HuH-7.5 (cell line): ENCODE measurements around the gene FAM228B.
"Not testable (repeated sequence)": the region's sequence is repeated elsewhere in the genome, so short reads cannot be mapped to it uniquely, and the experiment has no call there.

Source experiments
- DNase-seq: peaks from one replicate; pipeline ENCODE4 v3.0.0; 2011; ENCODE audit warnings: low spot score

FAM228B gene

DNA sequence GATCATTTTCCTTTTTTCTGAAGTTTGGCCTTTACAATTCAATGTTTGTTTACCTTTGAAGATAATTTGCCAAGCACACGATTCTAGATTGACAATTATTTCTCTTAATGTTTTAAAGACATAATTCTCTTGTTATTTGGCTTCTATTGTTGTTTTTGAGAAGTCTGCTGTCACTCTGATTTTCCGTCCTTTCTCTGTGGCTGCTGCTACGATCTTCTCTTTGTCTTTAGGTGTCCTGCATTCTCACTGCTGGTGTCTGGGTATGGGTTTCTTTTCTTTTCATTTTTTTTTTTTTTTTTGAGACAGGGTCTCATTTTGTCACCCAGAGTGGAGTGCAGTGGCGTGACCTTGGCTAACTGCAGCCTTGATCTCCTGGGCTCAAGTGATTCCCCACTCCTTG is 36.4 kb downstream of the FAM228B start:
- DNase-seq = no peak

DNA sequence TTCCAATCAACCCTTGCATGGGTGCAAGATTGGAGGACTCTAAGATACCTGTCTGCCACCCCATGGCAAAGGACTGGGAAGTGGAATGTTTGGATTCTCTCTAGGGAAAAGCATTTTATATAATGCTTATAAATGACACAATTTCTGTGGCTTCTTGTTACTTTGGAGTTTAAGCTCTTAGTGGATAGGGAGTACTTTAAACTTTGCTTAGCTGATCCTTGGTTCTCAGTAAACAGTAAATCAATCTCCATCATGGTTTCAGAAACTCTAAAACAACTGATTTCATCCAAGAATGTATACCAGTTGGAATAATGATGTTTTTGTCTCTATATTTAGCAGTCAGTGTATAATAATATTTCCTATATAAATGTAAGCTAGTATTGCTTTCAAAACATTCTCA is 37.5 kb downstream of the FAM228B start:
- no peak for DNase-seq

- DNase-seq = no peak
These were observed 39.2 kb downstream of the FAM228B start for GRCh38 chr2:24162494-24162893.

DNA sequence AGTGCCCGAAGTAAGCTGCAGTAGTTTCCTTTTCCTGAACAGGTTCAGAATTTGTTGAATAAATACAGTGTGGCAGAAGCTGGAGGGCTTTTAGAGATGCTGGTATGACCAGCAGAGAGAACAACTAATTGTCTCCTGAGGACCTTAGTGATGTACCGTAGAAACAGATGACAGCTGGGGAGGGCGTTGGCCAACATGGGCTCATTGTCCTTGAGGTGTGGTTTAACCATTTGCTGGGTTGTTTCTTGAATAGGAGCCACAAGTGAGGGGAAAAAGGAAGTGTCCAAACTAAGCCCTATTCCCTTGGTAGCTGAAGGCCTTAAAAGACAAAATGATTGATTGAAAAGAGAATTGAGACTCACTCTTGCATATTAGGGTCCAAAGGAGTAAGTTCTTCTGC is 39.9 kb downstream of the FAM228B start:
- no peak for DNase-seq

DNA sequence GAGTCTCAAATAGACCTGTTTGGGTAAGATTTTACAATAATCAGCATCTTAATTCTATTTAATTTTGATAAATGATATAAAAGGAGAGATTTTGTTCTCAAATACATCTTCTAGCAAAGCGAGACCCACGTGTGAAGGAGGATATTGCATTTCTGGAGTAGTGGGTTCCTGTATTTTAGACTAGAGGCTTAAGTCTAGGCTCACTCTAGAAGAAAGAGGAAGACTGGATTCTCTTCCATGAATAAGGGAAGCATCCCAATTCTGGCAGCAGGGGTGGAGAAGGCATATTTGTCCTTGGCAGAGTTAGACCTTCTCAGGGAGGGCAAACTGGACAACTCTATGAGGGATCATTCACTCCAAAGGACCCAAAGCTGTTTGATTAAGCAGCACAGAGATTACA is 40.3 kb downstream of the FAM228B start:
- no peak for DNase-seq

GRCh38 chr2:24164416-24164973 is 41.2 kb downstream of the FAM228B start:
- peak; percentile 47 for DNase-seq

DNA sequence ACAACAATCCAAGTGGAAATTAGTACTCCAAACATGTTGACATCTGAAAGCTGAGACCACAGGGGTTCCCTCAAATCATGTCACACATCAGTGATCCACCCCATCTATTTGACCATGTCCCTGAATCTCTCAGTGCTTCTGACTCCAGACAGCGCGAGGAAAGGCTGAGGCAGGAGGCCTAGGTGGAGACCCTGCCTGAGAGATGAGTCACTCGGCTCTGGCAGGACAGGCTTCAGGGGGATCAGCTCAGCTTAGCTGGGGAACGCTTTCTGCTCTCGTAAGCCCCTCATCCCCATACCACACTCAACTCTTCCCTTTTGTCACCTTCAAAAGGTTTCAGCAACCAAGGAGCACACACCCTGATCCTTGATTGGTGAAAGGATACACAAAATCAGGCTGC is 45.8 kb downstream of the FAM228B start:
- no peak for DNase-seq

DNA sequence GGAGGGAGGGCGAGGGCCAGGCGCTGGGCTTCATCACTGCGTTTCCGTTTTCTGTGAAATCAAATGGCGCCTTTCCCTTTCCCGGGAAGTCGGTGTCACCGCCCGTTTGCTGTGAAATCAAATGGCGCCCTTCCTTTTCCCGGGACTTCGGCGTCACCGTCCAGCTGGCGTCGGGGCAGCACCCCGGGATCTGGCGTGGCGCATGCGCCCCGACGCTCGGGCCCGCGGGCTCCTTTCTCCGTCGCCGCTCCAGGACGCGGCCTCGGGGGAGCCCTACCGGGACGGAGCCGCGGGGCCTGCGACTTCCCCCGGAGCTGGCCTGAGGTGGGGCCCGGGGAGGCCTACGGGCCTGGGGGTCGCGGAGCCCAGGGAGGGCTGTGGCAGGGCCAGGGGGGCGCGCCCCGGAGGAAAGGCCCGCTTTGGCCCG is 51.6 kb downstream of the FAM228B start, which contains the start of gene FAM228A:
Gene FAM228A, plus strand, starts transcription at position 203 of the 427 bp plus-strand sequence. CDS start 428 bp downstream, outside the sequence.
- DNase-seq = no peak

- DNase-seq = no peak
These were observed 52.4 kb downstream of the FAM228B start for GRCh38 chr2:24175631-24176187.

GRCh38 chr2:24176326-24176725 is 53.1 kb downstream of the FAM228B start:
- no peak for DNase-seq

DNA sequence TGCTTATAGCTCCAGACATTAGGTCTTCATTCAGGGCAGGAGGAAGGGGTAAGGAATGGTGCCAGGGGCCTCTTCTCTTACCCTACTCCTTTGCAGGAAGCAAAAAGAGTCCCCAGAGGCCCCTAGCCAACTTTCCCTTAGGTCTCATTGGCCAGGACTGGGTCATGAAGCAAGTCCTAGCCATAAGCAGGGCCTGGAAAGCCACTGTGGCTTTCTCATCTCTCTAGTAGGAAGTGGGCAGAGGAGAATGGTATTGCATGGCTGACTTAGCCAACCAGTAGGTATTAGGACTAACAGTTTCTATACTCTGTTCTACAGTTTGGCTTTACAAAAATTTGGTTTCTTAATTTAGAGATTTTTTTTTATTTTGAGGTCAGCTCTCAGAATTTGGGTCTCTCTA is 56.4 kb downstream of the FAM228B start:
- DNase-seq = no peak

DNA sequence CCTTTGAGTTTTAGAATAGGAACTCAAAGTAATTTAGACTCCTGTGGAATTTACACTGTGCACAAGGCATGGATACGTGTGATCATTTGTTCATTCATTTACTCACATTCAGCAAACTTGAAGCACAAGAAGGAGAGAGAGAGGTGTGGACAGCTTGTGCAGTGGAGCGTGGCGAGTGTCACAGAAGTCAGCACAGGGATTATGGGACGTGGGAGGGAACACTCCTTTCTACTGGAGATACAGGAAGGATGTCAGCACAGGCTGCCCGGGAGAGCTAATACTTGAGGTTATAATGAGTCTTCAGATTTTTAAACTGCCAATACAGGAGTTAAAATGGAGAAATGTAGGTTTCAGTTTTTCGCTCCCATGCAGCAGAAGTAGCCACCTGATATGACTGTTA is 58.6 kb downstream of the FAM228B start:
- no peak for DNase-seq

GRCh38 chr2:24182507-24182906 is 59.2 kb downstream of the FAM228B start:
- no peak for DNase-seq

GRCh38 chr2:24183366-24184069 is 60.2 kb downstream of the FAM228B start:
- no peak for DNase-seq

- no peak for DNase-seq
These were observed 66.3 kb downstream of the FAM228B start for GRCh38 chr2:24189551-24189950.

DNA sequence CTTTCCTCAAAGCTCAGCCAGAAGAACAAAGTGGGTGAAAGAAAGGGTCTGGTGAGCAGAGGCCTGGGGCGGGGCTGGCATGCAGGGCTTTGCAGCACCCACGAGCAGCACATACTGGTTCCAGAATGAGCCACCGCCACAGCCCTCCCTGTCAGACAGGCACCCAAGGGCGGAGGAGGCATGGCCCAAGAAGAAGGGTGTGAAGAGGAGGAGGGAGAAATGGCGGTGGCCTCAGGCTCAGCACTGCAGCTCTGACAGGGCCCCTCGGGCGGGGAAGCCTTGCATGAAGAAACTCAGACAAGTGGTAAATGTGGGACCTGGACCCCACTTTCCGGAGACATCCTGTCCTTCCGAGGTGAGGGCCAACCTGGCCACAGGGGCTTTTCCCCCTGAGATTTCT is 67.2 kb downstream of the FAM228B start:
- DNase-seq = no peak

DNA sequence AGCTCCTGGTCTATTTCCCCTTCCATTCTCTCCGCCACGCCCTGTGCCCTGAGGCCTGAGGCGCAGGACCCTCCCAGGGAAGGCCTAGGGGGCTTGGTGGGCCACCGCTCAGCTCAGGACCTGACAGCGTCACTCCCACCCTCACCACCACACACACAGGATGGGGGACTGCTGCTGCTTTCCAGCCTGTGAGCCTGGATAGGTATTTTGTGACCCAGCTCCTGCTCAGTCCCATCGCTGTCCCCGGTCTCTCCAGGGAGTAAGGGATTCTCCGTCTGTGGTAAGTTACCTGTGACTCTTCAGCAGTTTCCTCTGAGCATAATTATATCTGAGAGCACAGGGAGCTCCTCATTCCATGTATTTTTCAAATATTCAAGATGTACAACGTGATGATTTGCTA is 67.9 kb downstream of the FAM228B start:
- no peak for DNase-seq

GRCh38 chr2:24191848-24192247 is 68.6 kb downstream of the FAM228B start:
- no peak for DNase-seq

GRCh38 chr2:24197213-24197612 is 73.9 kb downstream of the FAM228B start:
- DNase-seq = not testable (repeated sequence)

DNA sequence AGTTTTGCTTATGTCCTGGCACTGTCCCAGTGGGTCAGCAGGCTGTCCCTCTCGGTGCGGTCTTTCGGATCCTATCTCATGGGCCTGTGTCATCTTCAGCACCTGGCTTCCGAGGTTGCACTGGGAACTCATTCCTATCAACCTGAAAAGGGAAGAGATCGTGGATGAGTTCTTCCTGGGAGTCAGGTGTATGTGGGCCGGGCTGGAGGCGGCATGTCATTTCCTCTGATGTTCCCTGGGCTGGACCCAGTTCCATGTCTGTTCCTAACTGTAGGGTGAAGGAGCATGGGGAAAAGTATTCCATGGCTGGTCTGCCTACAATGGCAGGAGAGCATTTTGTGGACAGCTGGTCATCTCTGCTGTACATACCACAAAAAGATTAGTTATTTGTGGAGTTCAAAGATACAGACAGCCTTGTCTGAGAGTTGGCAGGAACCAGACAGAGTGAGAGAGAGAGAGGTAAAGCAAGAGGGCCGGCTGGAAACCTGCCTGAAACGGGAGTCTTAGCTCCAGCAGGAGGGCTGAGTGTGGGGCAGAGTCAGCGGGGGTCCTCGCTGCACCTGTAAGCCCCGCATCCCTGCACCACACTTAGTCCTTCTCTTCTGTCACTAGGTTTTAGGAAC is 76.8 kb downstream of the FAM228B start:
- DNase-seq = no peak

- no peak for DNase-seq
These were observed 77.5 kb downstream of the FAM228B start for GRCh38 chr2:24200799-24201198.

DNA sequence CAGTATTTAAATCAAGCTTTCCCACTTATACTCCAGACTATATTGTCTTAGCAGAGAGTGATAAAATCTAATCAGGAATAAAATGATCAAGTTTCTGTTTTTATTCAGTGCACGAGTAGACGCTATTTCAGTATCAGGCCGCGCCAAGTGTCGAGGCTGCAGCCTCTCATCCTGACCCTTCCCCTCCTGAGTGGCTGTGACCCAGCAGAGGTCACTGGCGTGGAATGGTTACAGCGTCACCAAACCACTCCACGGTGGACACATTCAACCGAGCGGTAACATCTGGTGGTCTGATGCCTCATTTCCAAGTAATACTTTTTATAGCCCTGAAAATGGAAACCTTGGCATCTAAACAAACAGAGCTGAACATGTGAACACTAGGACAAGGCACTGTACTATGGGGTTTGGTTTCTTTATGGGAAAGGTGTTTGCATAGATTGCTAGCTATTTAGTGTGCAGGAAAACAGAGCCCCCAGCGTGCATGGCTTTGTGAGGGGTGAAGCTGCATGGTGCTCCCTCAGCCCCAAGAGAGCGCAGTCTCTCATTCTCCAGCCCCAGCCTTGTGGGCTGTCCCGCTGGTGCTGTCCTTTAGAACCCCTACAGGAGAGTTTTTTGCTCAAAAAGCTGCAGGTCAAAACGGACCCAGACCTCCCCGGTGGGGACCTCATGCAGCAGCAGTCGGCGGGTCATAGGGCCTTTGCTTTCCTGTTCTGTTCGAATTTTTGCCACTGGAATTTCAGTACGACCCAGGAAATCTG is 79.9 kb downstream of the FAM228B start:
- no peak for DNase-seq

GRCh38 chr2:24203787-24204150 is 80.5 kb downstream of the FAM228B start:
- no peak for DNase-seq
